Prostate gland (tissue), 2 donors: ENCODE results near the gene GBP2.

Experiments used
- CTCF ChIP-seq, 4 experiments: fragments of 200-600 bp in 2 of 4; fragments of 450-650 bp in 2 of 4; sonication (generic) in 2 of 4; IDR thresholded peaks; 1 replicate in 3 of 4; 2 replicates in 1 of 4; pipeline ENCODE4 v1.5.1; 2016 to 2019; ENCODE audit warnings: antibody characterized with exemption in 4 of 4, mild to moderate bottlenecking in 2 of 4, moderate library complexity in 2 of 4
- POLR2A ChIP-seq: fragments of 450-650 bp; IDR thresholded peaks from one replicate; pipeline ENCODE4 v1.6.1; 2016; ENCODE audit warnings: antibody characterized with exemption, mild to moderate bottlenecking
- POLR2AphosphoS5 ChIP-seq: sonication (generic); formaldehyde crosslinking; IDR thresholded peaks from one replicate; pipeline ENCODE4 v1.6.1; 2017; ENCODE audit warnings: antibody characterized with exemption

GRCh38 chr1:89171067-89171438, 45.1 kb upstream of the GBP2 start:
- no peak for TF ChIP-seq POLR2A
- no peak for TF ChIP-seq CTCF (IDR thresholded peaks at IDR 0.05)
- no peak for TF ChIP-seq POLR2AphosphoS5
